ENCODE data around the gene GNRH2. TPM values are rescaled to one million over a fixed set of nuclear protein-coding genes. Genes with fewer than 3 reads are reported as not detected.

Gene GNRH2
- total and polyA plus RNA-seq, 10 of the 15 experiments (the other 5 are each of a cell fraction or from before 2014, with no cell fraction given): 0.12 to 0.85 (median 0.31) TPM; not detected in 7

- TF ChIP-seq IRF4 (IDR thresholded peaks at IDR 0.05; ENCODE audit: low read depth, low read length) (no peak), CEBPZ (IDR thresholded peaks at IDR 0.05; ENCODE audit: low read depth, low read length) (no peak), MEF2B (IDR thresholded peaks at IDR 0.05; ENCODE audit: partially characterized antibody, poor library complexity, severe bottlenecking) (no peak), SMAD1 (IDR thresholded peaks at IDR 0.05; ENCODE audit: low read depth, partially characterized antibody) (no peak), RAD21 (IDR thresholded peaks at IDR 0.05; ENCODE audit: insufficient read depth, low read depth, low read length) (no peak), IKZF2 (IDR thresholded peaks at IDR 0.05) (peak in 1 of 2 experiments; percentile 47; a peak in 1 of 4 replicates), POLR2AphosphoS5 (IDR thresholded peaks at IDR 0.05; ENCODE audit: low read length) (no peak), ESRRA (IDR thresholded peaks at IDR 0.05; ENCODE audit: low read length) (no peak), CBFB (IDR thresholded peaks at IDR 0.05; ENCODE audit: low read depth) (no peak), SPI1 (IDR thresholded peaks at IDR 0.05; ENCODE audit: borderline replicate concordance, insufficient read depth, low read depth, low read length) (no peak), ZSCAN29 (IDR thresholded peaks at IDR 0.05) (no peak), E2F4 (IDR thresholded peaks at IDR 0.05; ENCODE audit: low read depth, low read length) (no peak), ZNF622 (IDR thresholded peaks at IDR 0.05) (no peak), RAD51 (IDR thresholded peaks at IDR 0.05) (no peak), RUNX3 (IDR thresholded peaks at IDR 0.05; ENCODE audit: low read length) (peak; percentile 46), JUNB (IDR thresholded peaks at IDR 0.05) (peak; percentile 57), USF1 (IDR thresholded peaks at IDR 0.05; ENCODE audit: borderline replicate concordance, extremely low read length, insufficient read depth, low read depth, low read length) (no peak), ZNF217 (IDR thresholded peaks at IDR 0.05) (no peak), GABPA (IDR thresholded peaks at IDR 0.05; ENCODE audit: low read depth) (no peak), SREBF2 (IDR thresholded peaks at IDR 0.05; ENCODE audit: low read length) (no peak), PAX5 (IDR thresholded peaks at IDR 0.05; ENCODE audit: borderline replicate concordance, low read depth, low read length) (peak; percentile 93)
Measured at GRCh38 chr20:3068075-3068474, 24.7 kb downstream of the GNRH2 start (continued).

Measured in GM12878 (cell line).